Fibroblast of mammary gland (primary cell): Measurements from ENCODE around the gene CHRDL2.

Source experiments
- DNase-seq: peaks from one replicate; pipeline ENCODE4 v3.0.0-alpha.2; 2010; ENCODE audit warnings: low read depth
- H3K4me3 ChIP-seq: 2 replicates; pipeline ENCODE4 v1.5.1; 2011; ENCODE audit warnings: low read depth, mild to moderate bottlenecking, low read length, moderate library complexity; ENCODE audit not compliant: control insufficient read depth
- TF ChIP-seq, protein P1 (sequence below): conservative IDR thresholded peaks from 2 replicates; pipeline ENCODE4 v1.5.1; 2011; ENCODE audit warnings: low read depth, low read length, inconsistent platforms; ENCODE audit not compliant: control insufficient read depth, insufficient read depth

Gene CHRDL2

DNA sequence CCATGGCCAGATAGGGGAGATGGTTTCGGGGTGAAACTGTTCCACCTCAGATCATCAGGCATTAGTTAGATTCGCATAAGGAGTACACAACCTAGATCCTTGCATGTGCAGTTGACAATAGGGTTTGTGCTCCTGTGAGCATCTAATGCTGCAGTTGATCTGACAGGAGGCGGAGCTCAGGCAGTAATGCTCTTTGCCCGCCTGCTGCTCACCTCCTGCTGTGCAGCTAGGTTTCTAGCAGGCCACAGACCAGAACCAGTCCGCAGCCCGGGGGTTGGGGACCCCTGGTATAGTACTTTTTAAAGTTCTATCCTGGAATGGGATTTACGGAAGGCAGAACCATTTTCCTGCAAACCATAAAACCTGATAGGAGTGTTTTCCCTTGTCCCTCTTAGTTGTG lies 84.3 kb downstream of the CHRDL2 start:
- TF ChIP-seq, protein P1, sequence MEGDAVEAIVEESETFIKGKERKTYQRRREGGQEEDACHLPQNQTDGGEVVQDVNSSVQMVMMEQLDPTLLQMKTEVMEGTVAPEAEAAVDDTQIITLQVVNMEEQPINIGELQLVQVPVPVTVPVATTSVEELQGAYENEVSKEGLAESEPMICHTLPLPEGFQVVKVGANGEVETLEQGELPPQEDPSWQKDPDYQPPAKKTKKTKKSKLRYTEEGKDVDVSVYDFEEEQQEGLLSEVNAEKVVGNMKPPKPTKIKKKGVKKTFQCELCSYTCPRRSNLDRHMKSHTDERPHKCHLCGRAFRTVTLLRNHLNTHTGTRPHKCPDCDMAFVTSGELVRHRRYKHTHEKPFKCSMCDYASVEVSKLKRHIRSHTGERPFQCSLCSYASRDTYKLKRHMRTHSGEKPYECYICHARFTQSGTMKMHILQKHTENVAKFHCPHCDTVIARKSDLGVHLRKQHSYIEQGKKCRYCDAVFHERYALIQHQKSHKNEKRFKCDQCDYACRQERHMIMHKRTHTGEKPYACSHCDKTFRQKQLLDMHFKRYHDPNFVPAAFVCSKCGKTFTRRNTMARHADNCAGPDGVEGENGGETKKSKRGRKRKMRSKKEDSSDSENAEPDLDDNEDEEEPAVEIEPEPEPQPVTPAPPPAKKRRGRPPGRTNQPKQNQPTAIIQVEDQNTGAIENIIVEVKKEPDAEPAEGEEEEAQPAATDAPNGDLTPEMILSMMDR, result no peak
- no peak for DNase-seq
- H3K4me3 ChIP-seq, result no peak overlapping the region
